ENCODE data around the gene NSMCE1.
A peak's percentile ranks its signal among the peaks of the same experiment; 100 is the strongest.

NSMCE1 gene

GRCh38 chr16:27268376-27269299 lies at the start of gene NSMCE1:
NSMCE1 (minus strand) TSS chr16:27268772; CDS start chr16:27257570, 11,202 bp downstream.
- DNase-seq (peak; percentile 92 to 97), ATAC-seq (peak; percentile 99)
- H3K9me3 Mint-ChIP-seq = peaks cover 7 to 12% of the 10 kb centered on the region in 2 donors
- H3K27ac Mint-ChIP-seq = peak within 1 kb of the TSS; percentile 94 to 99
- H3K27me3 Mint-ChIP-seq = no peaks in the 10 kb centered on the region
- peaks cover 78% of the 10 kb centered on the region for H3K4me1 Mint-ChIP-seq
- peak within 1 kb of the TSS; percentile 95 to 97 for H3K4me3 Mint-ChIP-seq

- H3K4me3 Mint-ChIP-seq = peak overlapping the region; percentile 95 to 97
- H3K27me3 Mint-ChIP-seq = no peaks in the 10 kb centered on the region
- peak in 1 of 2 donors; percentile 81 for DNase-seq
- ATAC-seq = peak; percentile 66
- peaks cover 64% of the 10 kb centered on the region for H3K4me1 Mint-ChIP-seq
- H3K9me3 Mint-ChIP-seq = no peaks in the 10 kb centered on the region
- peak overlapping the region; percentile 95 to 99 for H3K27ac Mint-ChIP-seq
Measured at GRCh38 chr16:27317738-27318391, 49.3 kb upstream of the NSMCE1 start.

GRCh38 chr16:27317320-27317719 lies 48.7 kb upstream of the NSMCE1 start:
- Mint-ChIP-seq H3K4me1 (peaks cover 64% of the 10 kb centered on the region), H3K27ac (peak overlapping the region; percentile 92 to 95), H3K9me3 (no peaks in the 10 kb centered on the region), H3K27me3 (no peaks in the 10 kb centered on the region), H3K4me3 (peak overlapping the region; percentile 95 to 97)
- DNase-seq (no peak), ATAC-seq (no peak)

DNA sequence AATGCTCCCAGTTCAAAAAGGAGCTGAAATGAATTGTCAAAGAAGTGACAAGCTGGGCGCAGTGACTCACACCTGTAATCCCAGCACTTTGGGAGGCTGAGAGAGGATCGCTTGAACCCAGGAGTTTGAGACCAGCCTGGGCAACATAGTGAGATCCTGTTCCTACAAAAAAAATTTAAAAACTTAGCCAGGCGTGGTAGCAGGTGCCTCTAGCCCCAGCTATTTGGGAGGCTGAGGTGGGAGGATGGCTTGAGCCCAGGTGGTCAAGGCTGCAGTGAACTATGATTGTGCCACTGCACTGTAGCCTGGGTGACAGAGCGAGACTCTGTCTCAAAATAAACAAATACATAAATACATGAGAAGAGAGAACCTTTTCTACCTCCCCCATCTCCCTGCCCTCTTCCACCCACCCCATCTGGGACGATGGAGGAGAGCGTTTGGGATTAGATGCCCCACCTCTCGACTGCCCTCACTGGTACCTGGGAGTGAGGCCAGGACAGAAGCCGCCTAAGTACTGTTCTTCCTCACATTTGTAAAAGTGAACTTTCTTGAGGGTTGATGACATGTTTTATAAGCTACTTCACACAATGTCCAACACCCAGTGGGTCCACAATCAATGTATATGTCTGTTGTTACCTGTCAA lies 47.6 kb upstream of the NSMCE1 start:
- no peak for ATAC-seq
- no peaks in the 10 kb centered on the region for H3K27me3 Mint-ChIP-seq
- no peak for DNase-seq
- H3K4me3 Mint-ChIP-seq = peak overlapping the region; percentile 95 to 97
- no peaks in the 10 kb centered on the region for H3K9me3 Mint-ChIP-seq
- peaks cover 64% of the 10 kb centered on the region for H3K4me1 Mint-ChIP-seq
- peak overlapping the region; percentile 92 to 97 for H3K27ac Mint-ChIP-seq

DNA sequence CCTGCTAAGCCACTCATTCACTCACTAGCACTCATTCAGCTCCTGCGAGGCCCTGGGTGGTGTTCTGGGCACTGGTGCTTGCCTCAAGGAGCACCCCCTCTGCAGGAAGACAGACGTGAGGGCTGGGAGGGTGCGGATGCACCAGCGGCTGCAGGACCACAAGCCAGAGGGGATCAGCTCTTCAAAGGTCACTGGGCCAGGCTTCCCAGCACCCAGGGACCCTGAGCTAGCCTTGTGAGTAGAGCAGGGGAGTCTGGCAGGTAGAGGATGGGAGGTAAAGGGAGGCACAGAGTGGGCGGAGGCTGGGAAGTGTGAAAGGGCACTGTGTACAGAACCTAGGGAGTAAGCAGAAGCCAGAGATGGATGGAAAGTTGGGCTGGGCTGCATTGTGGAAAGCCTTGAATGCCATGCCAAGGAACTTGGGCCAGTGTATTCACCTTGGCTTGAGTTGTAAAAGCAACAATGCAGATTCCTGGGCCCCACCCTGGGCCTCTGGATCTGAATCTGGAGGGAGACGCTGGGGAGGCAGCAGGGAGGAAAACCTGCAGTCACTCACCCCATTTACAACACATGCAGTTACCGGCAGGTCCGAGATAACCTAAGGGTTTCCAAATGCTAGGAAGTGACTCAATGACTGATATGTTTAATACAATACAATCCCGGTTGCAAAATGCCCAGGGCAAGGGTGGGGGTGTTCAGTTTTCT lies 46.9 kb upstream of the NSMCE1 start:
- Mint-ChIP-seq H3K4me3 (peak overlapping the region; percentile 95 to 97), H3K4me1 (peaks cover 63% of the 10 kb centered on the region), H3K9me3 (no peaks in the 10 kb centered on the region), H3K27ac (peak overlapping the region; percentile 92 to 97), H3K27me3 (no peaks in the 10 kb centered on the region)
- ATAC-seq (peak; percentile 48), DNase-seq (peak; percentile 59 to 77)

- DNase-seq (no peak), ATAC-seq (no peak)
- Mint-ChIP-seq H3K27ac (peak overlapping the region; percentile 92 to 97), H3K4me1 (peaks cover 58% of the 10 kb centered on the region), H3K9me3 (no peaks in the 10 kb centered on the region), H3K4me3 (peak overlapping the region; percentile 95 to 97), H3K27me3 (no peaks in the 10 kb centered on the region)
Measured at GRCh38 chr16:27314986-27315332, 46.4 kb upstream of the NSMCE1 start.

- Mint-ChIP-seq H3K4me1 (peaks cover 51% of the 10 kb centered on the region), H3K27ac (peak overlapping the region; percentile 92 to 97), H3K27me3 (no peaks in the 10 kb centered on the region), H3K9me3 (peaks cover 3% of the 10 kb centered on the region in 2 donors), H3K4me3 (peak overlapping the region; percentile 95 to 97)
- peak; percentile 58 for ATAC-seq
- peak; percentile 72 to 86 for DNase-seq
Measured at GRCh38 chr16:27314161-27314723, 45.7 kb upstream of the NSMCE1 start.

DNA sequence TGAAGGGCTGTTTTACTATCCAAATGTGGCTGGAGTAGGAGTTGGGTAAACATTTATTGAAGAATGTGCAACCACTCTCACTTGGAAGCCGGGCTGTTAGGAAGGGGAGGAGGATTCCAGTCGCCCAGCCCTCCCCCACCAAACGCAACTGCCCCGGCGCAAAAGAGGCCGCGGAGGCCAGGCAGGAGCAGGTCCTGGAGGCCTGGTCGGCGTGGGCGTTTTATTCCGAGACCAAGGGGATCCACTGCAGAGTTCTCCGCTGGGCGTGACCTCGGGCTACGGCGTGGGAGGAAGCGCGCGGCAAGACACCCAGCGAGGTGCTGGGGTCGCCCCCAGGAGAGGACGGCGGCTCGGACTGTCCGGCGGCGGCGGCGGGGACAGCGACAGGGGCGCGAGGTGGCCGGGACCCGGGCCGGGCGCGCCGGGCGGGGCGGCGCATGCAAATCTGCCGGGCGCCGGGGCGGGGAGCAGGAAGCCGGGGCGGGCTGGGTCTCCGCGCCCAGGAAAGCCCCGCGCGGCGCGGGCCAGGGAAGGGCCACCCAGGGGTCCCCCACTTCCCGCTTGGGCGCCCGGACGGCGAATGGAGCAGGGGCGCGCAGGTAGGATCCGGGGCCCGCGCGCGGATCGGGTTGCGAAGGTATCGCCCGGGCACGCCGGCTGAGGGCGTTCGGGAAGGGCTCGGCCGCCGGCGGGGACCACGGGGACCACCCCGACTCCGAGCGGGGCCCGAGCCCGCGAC lies 45.0 kb upstream of the NSMCE1 start, which contains the start of gene IL4R:
TSS of gene IL4R (plus strand) at position 553 of the 739 bp plus-strand sequence. CDS start 26,230 bp downstream, outside the sequence.
- no peaks in the 10 kb centered on the region for H3K27me3 Mint-ChIP-seq
- ATAC-seq (peak; percentile 38), DNase-seq (peak; percentile 73 to 82)
- peak within 1 kb of the TSS; percentile 92 to 97 for H3K27ac Mint-ChIP-seq
- H3K9me3 Mint-ChIP-seq = peaks cover 6 to 8% of the 10 kb centered on the region in 2 donors
- H3K4me3 Mint-ChIP-seq = peak within 1 kb of the TSS; percentile 95 to 97
- peaks cover 44% of the 10 kb centered on the region for H3K4me1 Mint-ChIP-seq

- Mint-ChIP-seq H3K9me3 (peaks cover 6 to 8% of the 10 kb centered on the region in 2 donors), H3K4me1 (peaks cover 37% of the 10 kb centered on the region), H3K27me3 (no peaks in the 10 kb centered on the region), H3K27ac (peak overlapping the region; percentile 91 to 97), H3K4me3 (peak overlapping the region; percentile 95 to 97)
- DNase-seq (no peak), ATAC-seq (no peak)
Measured at GRCh38 chr16:27312580-27313421, 44.2 kb upstream of the NSMCE1 start.

DNA sequence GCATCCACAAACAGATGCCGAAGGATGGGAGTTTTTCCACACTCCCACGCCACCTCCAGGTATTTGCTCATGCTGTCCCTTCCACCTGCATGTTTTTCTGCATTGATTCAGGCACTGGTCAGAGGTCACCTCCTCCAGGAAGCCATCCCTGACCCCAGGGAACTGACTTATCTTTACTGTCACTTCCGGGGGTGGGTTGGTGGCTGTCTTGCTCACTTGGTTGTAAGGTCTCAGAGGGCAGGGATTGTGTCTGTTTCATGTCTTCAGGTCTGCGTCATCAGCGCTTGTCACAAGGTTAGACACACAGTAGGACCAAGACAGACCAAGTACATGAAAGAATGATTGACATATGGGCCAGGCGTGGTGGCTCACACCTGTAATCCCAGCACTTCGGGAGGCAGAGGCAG lies 43.3 kb upstream of the NSMCE1 start:
- H3K27ac Mint-ChIP-seq = no peak overlapping the region
- DNase-seq = no peak
- peaks cover 30% of the 10 kb centered on the region for H3K4me1 Mint-ChIP-seq
- H3K4me3 Mint-ChIP-seq = no peak overlapping the region
- H3K27me3 Mint-ChIP-seq = no peaks in the 10 kb centered on the region
- ATAC-seq = no peak
- peaks cover 6 to 8% of the 10 kb centered on the region in 2 donors for H3K9me3 Mint-ChIP-seq

- peaks cover 30% of the 10 kb centered on the region for H3K4me1 Mint-ChIP-seq
- no peaks in the 10 kb centered on the region for H3K27me3 Mint-ChIP-seq
- no peak for DNase-seq
- H3K4me3 Mint-ChIP-seq = no peak overlapping the region
- no peak overlapping the region for H3K27ac Mint-ChIP-seq
- H3K9me3 Mint-ChIP-seq = peaks cover 11 to 12% of the 10 kb centered on the region in 2 donors
- ATAC-seq = no peak
Measured at GRCh38 chr16:27311448-27311830, 42.9 kb upstream of the NSMCE1 start.

DNA sequence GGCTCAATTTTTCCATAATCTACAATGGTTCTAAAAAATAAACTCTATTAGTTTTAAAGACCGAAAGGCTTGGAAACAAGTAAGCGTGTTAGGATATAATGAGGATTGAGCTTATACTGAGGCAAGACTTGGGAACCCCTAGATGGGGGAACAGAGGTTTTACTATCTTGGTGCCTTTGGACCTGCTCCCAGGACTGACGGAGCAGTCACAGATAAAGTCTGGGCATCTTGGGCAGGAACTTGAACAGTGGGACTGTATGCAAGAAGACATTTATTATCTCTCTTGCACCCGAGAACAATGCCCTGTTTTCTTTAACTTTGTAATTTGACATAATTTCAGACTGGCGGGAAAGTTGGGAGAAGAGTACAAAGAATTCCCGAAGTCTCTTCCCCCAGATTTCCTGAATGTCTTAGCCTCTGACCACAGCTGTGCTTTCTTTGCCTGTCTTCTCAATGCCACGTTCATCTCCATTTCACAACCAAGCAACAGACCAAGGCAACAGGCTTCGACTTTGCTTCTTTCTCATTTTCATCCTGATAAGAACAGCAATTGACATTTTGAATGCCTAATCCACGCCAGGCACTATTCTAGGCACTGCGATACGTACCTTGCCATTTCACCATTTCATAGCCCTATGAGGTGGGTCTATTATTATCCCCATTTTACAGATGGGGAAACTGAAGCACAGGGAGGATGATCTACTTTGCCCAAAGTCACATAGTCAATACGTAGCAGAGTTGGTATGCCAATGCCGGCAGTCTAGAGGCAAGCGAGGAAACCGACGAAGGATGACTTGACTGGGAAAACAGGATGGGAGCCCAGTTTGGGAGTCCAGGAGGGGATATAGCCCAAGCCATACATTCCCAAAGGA lies 42.2 kb upstream of the NSMCE1 start:
- peaks cover 30% of the 10 kb centered on the region for H3K4me1 Mint-ChIP-seq
- no peak overlapping the region for H3K4me3 Mint-ChIP-seq
- no peak overlapping the region for H3K27ac Mint-ChIP-seq
- DNase-seq (no peak), ATAC-seq (no peak)
- H3K27me3 Mint-ChIP-seq = no peaks in the 10 kb centered on the region
- H3K9me3 Mint-ChIP-seq = peaks cover 17 to 18% of the 10 kb centered on the region in 2 donors

DNA sequence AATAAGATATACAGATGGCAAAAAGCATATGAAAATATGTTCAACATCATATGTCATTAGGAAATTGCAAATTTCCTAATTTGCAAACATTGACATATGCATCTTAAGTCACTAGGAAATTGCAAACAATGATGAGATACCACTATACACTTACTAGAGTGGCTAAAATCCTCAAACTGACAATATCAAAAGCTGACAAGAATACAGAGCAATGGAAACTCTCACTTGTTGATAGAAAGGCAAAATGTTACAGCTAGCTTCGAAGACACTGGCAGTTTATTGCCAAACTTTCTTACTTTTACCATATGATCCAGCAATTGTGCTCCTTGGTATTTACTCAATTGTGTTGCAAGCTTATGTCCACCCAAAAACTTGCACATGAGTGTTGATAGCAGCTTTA lies 40.2 kb upstream of the NSMCE1 start:
- ATAC-seq (no peak), DNase-seq (no peak)
- H3K27me3 Mint-ChIP-seq = peaks cover 6% of the 10 kb centered on the region
- peaks cover 20% of the 10 kb centered on the region in 2 donors for H3K9me3 Mint-ChIP-seq
- no peak overlapping the region for H3K4me3 Mint-ChIP-seq
- H3K27ac Mint-ChIP-seq = no peak overlapping the region
- peaks cover 36% of the 10 kb centered on the region for H3K4me1 Mint-ChIP-seq
